Measurements from ENCODE around the gene MEIS1.

The MEIS1 gene

DNA sequence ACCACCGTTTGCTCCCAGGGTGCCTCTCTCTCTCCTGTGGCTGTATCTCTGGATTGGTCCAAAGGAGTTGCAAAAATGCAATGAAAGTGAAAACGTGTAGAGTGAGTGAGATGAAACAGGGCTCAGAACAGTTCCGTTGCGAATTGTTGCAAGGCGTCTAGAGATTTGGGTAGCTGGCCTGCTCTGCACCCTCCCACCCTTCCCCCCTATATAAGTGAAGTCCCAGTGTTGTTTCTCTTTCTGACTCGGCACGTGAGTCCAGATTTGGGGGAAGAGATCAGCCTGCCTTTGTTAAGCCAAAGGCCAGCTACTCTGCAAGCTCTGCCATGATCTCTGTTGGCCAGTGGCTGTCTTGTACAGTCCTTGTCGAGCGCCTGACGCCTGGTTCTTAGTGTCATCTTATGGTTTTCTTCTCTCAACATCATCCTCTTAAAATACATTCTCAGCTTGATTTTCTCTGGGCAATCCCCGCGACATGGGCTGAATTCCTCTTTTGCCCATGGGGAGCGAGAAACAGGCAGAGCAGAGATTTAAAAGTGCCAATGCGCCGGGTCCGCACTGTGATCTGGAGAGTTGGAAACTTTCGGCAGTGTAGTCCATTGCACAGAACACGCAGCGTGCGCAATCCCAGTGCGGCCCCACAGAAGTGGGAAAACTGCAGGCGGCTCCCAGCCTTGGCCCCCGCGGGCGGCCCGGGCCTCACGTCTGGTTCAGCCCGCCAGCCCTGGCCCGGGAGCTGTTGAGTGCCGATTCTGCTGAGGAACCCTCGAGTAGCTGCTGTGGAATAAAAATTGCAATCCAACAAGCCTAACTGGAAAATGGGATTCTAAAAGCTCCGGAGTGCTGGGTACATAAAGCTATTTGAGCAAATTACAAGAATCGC is 9.3 kb downstream of the MEIS1 start:
- no peak for DNase-seq (ENCODE audit: low read depth)

GRCh38 chr2:66445076-66445924 is 10.4 kb downstream of the MEIS1 start:
- no peak for DNase-seq (ENCODE audit: low read depth)

DNA sequence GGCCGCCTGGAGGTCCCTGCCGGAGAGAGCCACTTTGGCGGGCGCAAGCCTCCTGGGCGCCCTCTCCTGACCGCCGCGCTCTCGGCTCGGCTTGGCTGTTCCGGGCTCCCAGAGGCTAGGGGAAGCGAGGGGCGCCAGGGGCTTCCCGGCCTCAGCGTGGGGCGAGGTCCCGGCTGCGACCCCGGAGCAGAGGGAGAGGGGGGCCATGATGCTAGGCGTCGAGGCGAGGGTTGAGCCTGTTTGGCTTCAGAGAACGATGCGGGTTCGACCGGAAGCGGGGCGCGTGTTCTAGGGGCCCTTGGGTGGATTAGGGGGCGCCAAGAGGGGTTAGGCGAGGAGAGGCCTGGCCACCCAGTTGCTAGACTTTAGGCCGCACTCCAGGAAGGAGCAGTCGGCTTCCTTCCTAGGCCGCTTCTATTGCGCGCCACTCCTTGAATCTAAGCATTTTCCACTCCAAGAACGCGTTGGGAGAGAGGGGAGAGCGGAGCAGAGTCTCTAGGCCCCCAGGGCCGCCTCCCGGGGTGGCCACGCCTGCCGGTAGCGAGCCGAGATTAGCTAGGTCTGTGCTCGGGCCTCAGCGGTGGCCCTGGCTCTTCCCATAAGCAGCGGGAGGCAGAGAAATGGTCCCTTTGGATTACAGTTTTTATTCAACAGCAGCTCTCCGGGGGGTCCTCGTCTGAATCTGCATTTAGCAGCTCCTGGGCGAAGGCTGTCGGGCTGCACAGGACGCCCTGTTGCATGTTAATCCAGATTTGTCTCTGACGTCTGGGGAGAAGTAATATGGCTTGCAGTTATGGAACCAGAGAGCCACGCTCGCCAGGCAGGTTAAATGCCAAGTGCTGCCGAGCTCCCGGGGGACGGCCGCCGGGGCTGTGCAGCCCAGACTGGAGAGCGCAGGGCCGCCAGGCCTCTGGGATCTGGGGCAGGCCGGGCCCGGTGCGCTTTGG is 11.3 kb downstream of the MEIS1 start:
- no peak for DNase-seq (ENCODE audit: low read depth)

DNA sequence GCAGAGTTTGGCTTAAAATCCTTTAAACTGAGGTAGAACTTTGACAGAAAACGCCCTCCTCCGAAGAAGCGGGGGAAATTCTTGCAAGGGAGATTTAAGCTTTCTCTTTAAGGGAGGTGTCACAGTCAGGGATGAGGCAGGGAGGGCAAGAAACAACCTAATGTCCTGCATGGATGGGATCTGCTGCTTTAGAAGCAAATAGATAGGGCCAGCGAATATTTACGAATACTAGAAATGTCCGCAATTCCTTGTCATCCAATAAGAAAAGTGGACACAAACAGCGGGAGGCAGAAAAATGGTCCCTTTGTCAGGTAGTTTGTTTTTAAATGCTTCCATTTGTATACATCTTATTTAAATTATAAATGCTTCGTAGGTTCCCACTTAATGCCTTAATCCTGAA is 12.0 kb downstream of the MEIS1 start:
- no peak for DNase-seq (ENCODE audit: low read depth)

DNA sequence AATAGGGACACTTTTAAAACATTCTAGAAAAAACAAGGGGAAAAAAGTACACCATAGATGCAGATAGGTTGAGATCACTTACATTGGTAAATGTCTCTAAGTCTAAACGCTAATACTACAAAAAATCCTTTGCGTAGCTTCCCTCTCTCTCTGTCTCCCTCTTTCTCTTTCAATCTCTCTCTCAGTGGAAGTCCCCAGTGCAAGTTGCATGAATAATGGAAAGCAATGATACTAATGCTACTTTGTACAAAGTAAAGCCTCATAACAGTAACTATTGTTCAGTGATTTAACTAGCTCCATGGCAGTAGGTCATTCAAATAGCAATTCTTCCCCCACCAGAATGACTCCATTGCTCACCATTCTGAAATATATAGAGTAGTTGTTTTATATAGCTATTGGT is 12.8 kb downstream of the MEIS1 start:
- no peak for DNase-seq (ENCODE audit: low read depth)

DNA sequence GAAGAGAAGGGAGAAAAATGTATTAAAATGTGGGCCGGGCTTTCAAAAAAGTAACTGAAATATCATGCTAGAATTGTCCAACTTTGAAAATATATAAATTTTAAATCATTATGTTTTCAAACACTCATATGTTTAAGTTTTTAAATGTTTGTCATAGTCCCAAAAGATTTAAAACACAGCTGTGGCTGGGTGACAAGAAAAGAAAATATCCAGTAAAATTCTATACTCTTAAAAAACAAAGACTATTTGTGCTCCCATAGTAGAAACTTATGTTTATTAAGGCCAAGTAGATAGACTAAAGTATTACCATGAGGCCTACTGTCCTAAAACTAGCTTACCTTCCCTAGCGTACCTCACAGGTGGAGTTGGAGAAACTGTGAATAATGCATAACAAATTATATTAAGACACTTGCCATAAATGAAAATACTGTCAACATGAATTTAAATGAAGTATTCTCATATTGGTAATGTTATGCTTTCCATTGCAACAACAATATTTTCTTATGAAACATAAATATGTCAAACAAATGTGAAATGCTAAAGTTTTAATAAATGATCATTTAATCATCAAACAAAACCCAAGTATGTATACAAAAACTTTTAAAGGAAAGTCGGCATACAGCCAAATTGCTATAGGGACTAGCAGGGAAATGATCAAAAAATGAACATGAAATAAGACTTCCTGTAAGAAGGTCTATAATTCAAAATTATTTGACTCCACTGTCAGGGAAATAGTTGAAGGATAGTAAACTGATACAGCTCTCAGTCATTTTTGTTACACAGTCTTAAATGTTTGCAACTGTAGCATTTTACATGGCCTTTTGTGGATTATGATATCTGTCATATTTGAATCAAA is 13.4 kb downstream of the MEIS1 start:
- no peak for DNase-seq (ENCODE audit: low read depth)

DNA sequence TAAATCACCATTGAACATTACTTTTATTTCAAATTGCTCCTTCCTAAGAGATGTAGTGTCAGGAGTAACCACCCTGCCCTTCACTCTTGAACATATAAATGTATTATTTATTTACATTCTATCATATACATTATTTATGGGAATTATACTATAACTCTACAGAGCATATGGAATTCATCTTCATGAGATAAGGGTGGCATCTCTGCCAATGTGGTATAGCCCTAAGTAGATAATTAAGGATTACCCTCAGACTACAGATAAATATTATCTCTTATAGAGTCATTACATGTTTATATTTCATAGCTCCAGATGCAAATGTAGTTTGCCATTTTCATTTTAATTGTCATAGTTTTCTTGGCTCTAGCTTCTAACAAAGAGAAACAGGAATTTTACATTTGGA is 17.3 kb downstream of the MEIS1 start:
- no peak for DNase-seq (ENCODE audit: low read depth)

DNA sequence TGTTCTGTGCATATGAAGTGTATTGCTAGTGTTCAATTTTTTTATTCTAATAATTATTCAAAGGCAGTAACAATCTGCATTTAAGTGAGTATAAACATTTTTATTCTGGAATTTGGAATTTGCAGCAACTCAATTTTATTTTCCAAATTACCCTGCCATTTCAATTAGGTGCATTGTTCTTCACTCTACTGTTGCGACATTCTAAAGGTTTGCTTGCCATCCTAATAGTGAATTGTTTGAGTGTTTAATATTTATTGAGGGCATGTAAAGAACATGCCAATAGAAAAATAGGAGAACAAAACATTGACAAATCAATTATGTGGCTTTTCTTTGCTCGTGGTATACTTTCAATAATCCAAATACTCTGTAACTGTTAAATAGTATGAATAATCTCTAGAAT is 18.0 kb downstream of the MEIS1 start:
- no peak for DNase-seq (ENCODE audit: low read depth)

DNA sequence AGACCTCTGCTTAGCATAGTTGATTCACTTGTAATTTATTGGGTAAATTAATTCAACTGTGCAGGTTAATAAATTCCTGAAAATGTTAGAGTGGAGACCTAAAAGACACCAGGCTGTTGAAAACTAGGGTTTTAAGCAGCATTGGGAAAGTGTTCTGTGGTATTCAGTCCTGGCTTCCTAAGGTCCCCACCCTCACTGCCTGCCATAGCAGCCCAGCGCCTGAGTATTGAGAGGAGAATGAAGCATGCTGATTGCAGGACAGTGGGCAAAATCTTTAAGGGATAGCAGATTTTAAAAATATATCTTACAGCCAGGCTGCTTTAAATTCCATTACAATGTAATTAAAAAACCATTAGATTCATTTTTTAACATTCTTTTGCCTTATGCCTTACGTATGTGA is 20.6 kb downstream of the MEIS1 start:
- DNase-seq (ENCODE audit: low read depth), result no peak

DNA sequence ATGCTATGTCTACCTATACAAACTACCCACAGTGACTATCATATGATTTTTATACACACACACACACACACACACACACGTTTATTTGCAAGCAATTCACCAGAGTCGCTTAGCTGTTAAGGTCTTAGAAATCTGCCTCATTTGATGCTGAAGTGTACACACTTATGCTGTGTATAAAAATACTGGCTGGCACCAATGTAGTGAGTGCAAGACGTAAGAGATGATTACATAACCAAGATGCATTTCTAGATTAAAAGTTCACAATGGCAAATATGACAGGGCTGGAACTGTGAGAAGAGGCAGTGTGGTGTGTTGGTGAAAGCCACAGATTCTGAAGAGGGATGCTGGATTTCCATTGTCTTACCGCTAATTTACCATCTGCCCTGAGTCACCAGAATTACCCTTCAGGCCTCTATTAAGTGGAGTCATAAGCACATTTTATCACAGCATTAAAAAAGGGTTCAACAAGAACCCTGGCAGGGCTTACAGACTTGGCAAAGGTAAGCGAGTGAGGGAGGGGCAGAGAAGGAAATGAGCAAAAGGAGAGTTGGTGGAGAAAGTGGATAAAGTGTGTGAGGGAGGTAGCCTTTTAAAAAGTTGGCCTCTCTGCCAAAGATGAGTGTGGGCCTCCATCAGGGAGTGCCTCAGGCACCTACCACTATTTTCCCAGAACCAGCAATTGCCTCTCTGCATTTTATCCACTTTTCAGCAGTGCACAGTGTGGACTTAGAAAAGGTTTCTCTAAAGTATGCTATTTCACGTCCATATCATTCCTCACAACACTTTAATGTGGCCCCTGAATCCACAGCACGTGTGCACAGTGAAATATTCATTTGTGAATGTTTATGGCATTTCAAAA is 21.5 kb downstream of the MEIS1 start:
- no peak for DNase-seq (ENCODE audit: low read depth)

DNA sequence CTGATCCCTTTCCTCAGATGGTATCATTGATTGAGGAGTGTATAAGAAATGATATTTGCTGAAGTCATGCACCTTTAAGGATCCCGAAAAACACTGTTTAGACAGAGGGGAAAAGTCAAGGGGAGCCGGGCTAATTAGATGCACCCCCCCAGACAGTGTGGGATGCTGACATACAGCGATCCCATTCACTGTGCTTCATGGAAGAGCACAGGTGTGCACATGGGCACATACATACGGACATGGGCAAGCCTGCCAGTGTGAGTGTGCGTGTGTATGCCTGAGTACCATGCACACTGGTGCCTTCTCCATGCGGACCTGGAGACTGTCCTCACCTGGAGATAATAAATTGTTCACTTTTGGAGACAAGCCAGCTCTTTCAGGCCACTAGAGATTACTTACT is 22.6 kb downstream of the MEIS1 start:
- no peak for DNase-seq (ENCODE audit: low read depth)

- DNase-seq (ENCODE audit: low read depth), result no peak
These were observed 25.1 kb downstream of the MEIS1 start for GRCh38 chr2:66460031-66460430.

DNA sequence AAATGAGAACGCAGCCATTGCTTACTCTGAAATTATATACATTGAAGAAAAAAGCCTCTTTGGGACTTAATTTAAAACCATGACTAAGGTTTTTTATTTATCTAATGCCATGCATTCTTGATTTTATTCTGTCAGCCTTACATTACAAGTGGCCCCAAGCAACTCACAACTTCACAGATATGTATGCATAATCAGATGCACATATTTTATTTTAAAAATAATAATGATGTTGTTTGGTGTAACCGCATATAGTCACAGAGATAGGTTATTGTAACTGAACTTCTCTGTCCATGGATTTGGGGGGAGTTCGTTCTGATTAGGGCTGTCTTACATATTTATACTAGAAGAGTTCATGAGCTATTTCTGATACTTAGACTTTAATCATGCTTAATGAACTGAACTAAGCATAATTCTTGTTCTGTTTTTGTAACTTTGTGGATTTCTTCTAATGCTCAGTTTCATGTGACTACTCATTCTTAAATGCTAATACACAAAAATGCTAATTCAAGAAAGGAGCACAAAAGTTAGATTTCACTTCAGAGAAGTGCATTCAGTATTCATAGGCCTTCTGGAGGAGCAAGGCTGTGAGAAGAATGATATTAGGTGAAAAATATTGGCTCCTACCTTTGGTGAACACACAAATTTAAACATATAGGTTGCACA is 26.2 kb downstream of the MEIS1 start:
- no peak for DNase-seq (ENCODE audit: low read depth)

DNA sequence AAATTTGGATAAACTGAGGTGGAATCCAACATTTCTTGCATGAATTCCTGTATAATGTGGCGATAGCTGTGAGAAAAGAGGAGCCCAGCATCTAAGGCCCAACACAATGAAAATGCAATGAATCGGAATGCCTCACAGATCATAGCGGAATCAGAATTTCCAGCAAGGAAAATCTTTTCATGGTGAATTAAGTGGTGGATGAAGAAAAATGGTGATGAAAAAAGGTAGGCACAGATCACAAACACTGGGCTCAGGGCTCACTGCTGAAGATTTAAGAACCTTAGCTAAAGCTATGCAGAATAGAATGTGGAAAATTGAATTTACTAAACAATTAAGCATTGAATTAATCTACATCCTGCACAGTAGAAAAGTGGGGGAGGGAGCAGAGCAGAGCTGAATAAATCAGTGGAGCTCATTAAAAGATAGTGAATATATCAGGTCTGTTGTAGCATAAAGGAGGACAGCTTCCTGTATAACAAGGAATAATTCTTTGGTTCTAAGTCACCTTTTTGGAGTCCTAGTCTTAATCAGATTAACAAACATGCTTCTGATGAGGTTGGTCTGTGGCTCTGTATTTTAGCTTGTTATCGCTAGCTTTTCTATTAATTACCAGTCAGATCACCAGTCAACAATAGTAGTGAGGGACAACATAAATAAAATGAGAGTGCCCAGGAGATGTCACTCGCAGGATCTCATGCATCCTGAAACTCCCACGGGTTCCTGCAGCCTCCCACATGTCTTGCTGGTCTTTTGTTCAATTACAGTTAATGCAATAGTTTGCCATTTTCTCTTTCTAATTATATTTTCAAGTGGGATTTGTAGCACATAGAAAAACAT is 27.0 kb downstream of the MEIS1 start:
- DNase-seq (ENCODE audit: low read depth), result no peak

GRCh38 chr2:66462501-66462825 is 27.5 kb downstream of the MEIS1 start:
- DNase-seq (ENCODE audit: low read depth), result no peak

DNA sequence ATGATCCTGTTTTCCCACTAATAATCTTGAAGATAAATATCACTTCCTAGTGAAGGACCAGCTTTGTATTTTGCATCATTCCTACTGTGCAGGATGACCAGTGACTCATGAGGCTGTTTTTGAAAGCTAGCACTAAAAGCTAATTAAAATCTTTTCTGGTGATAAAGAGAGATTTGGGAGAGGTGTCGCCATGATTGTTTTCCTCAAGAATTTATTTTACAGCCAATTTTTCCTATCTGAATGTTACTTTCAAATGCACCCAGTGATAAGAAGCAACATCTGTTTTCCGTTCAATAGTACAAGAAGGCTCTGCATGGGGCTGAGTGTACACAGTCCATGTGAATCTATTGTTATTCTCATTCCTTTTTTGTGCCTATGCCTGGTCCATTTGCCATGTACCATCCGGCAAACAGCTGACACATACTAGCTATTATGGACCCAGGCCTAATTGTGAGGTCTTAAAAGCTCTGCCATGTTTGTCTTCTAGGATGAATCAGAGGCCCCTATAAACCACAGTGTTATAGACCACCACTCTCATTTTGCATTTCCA is 28.4 kb downstream of the MEIS1 start:
- no peak for DNase-seq (ENCODE audit: low read depth)

DNA sequence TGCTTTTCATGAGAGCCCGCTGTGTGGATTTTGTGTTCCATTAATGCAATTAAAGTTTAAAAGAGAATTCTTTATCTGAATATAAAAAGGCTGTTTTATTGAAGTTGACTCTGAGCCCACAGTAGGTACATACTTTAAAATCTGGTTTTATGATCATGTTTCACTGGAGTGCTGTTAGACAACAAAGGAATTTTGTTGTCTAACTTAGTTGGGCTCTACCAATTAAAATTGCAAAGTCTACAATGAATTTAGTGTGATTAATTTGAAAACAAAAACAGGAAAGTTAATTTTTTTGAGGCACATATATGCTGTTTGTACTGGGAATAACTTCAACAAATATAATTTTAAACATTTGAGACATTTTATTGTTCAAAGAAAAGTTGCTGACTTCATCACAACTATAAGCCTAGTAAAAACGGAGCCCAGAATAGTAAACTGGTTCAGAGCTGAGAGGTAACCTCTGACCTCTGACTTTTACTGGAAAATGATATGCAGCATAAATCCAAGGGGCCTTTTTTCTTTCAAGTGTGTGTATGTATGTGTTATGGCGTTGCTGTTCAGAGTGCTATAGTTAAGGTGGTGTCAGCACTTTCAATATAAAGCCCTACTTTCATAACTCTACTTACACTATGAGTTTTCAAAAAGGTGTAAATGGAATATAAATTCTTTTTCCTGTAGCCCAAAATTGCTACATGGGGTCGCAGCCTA is 30.2 kb downstream of the MEIS1 start:
- DNase-seq (ENCODE audit: low read depth), result no peak

GRCh38 chr2:66466433-66466832 is 31.5 kb downstream of the MEIS1 start:
- no peak for DNase-seq (ENCODE audit: low read depth)

All from activated T-helper 9 cell treated with anti-CD3 and anti-CD28 coated beads, Interleukin-2, amount 50 U/mL, for 16 hours (primary cell).